SW480 (cell line): ENCODE data around the gene MAPK8IP3.

Experiments
- DNase-seq: peaks from one replicate; pipeline ENCODE4 v3.0.0-alpha.2; 2016; ENCODE audit warnings: low spot score

Gene MAPK8IP3

GRCh38 chr16:1705688-1706385 lies at the start of gene MAPK8IP3:
Gene MAPK8IP3 (plus strand): TSS chr16:1706195. CDS start chr16:1706340, 145 bp downstream.
- DNase-seq, result peak; percentile 81

- DNase-seq, result no peak
Measured at GRCh38 chr16:1656808-1657617, 49.0 kb upstream of the MAPK8IP3 start.

- DNase-seq, result no peak
Measured at GRCh38 chr16:1657841-1658240, 48.2 kb upstream of the MAPK8IP3 start.

GRCh38 chr16:1659031-1659430 lies 47.0 kb upstream of the MAPK8IP3 start:
- no peak for DNase-seq

- no peak for DNase-seq
Measured at GRCh38 chr16:1661826-1662225, 44.2 kb upstream of the MAPK8IP3 start.

- no peak for DNase-seq
Measured at GRCh38 chr16:1662543-1662942, 43.5 kb upstream of the MAPK8IP3 start.

GRCh38 chr16:1665829-1666228 lies 40.2 kb upstream of the MAPK8IP3 start:
- no peak for DNase-seq

- DNase-seq, result no peak
Measured at GRCh38 chr16:1666316-1666715, 39.7 kb upstream of the MAPK8IP3 start.

- DNase-seq, result no peak
Measured at GRCh38 chr16:1667271-1667670, 38.7 kb upstream of the MAPK8IP3 start.

- no peak for DNase-seq
Measured at GRCh38 chr16:1667916-1668315, 38.1 kb upstream of the MAPK8IP3 start.

- no peak for DNase-seq
Measured at GRCh38 chr16:1668612-1669319, 37.2 kb upstream of the MAPK8IP3 start.

- no peak for DNase-seq
Measured at GRCh38 chr16:1669698-1670097, 36.3 kb upstream of the MAPK8IP3 start.

GRCh38 chr16:1670371-1670770 lies 35.6 kb upstream of the MAPK8IP3 start:
- DNase-seq, result no peak

GRCh38 chr16:1670866-1671265 lies 35.1 kb upstream of the MAPK8IP3 start:
- no peak for DNase-seq

- no peak for DNase-seq
Measured at GRCh38 chr16:1673424-1674151, 32.4 kb upstream of the MAPK8IP3 start.

- no peak for DNase-seq
Measured at GRCh38 chr16:1674306-1674705, 31.7 kb upstream of the MAPK8IP3 start.

GRCh38 chr16:1674751-1675664 lies 31.0 kb upstream of the MAPK8IP3 start:
- peak; percentile 47 for DNase-seq

- no peak for DNase-seq
Measured at GRCh38 chr16:1676661-1677060, 29.3 kb upstream of the MAPK8IP3 start.

- DNase-seq, result no peak
Measured at GRCh38 chr16:1677339-1677738, 28.7 kb upstream of the MAPK8IP3 start.

GRCh38 chr16:1677942-1678499 lies 28.0 kb upstream of the MAPK8IP3 start, which contains the start of gene JPT2:
Gene JPT2 (plus strand): TSS chr16:1678279. CDS start chr16:1678313, 34 bp downstream.
- peak; percentile 95 for DNase-seq
